HepG2 (cell line): Measurements from ENCODE around the gene CNNM1. TPM values are rescaled to one million over a fixed set of nuclear protein-coding genes. Genes with fewer than 3 reads are reported as not detected.

Experiments
- AHDC1 ChIP-seq: sonication (generic); formaldehyde crosslinking; IDR thresholded peaks from 2 replicates; pipeline ENCODE4 v1.5.1; 2020; ENCODE audit warnings: mild to moderate bottlenecking, missing genetic modification reagents, borderline replicate concordance
- ATAD3A ChIP-seq: sonication (generic); formaldehyde crosslinking; IDR thresholded peaks from 2 replicates; pipeline ENCODE4 v1.4.0; 2020; ENCODE audit warnings: missing genetic modification reagents
- DZIP1 ChIP-seq: sonication (generic); formaldehyde crosslinking; IDR thresholded peaks from 2 replicates; pipeline ENCODE4 v1.5.0; 2020; ENCODE audit warnings: mild to moderate bottlenecking, missing genetic modification reagents
- GPN1 ChIP-seq: sonication (generic); formaldehyde crosslinking; IDR thresholded peaks from 2 replicates; pipeline ENCODE4 v1.5.1; 2020; ENCODE audit warnings: missing genetic modification reagents, borderline replicate concordance
- KAT8 ChIP-seq: IDR thresholded peaks from 2 replicates; pipeline ENCODE4 v1.6.1; 2016; ENCODE audit warnings: missing genetic modification reagents, missing compliant biosample characterization
- MAFK ChIP-seq, 2 experiments: IDR thresholded peaks in 1 of 2; conservative IDR thresholded peaks in 1 of 2; 2 replicates each; pipeline ENCODE4 v1.6.1; 2011; ENCODE audit warnings: improper control_type of control experiment in 2 of 2, low read length in 2 of 2
- NCOA2 ChIP-seq: sonication (generic); formaldehyde crosslinking; IDR thresholded peaks from 2 replicates; pipeline ENCODE4 v1.8.0; 2022; ENCODE audit warnings: inconsistent platforms
- PBX3 ChIP-seq: sonication (generic); formaldehyde crosslinking; IDR thresholded peaks from 2 replicates; pipeline ENCODE4 v1.8.1; 2023; ENCODE audit warnings: missing genetic modification reagents, inconsistent platforms, borderline replicate concordance
- RELA ChIP-seq: sonication (generic); formaldehyde crosslinking; IDR thresholded peaks from 2 replicates; pipeline ENCODE4 v1.4.0; 2020; ENCODE audit warnings: missing genetic modification reagents
- RFX3 ChIP-seq: IDR thresholded peaks from 2 replicates; pipeline ENCODE4 v1.6.1; 2016; ENCODE audit warnings: missing biosample characterization, missing genetic modification reagents
- STAT5B ChIP-seq: sonication (generic); formaldehyde crosslinking; IDR thresholded peaks from 2 replicates; pipeline ENCODE4 v1.4.0; 2020; ENCODE audit warnings: missing genetic modification reagents
- TCF7 ChIP-seq: sonication (generic); IDR thresholded peaks from 2 replicates; pipeline ENCODE4 v1.6.1; 2016; ENCODE audit warnings: antibody characterized with exemption, low read depth
- ZFP62 ChIP-seq: sonication (generic); formaldehyde crosslinking; IDR thresholded peaks from 2 replicates; pipeline ENCODE4 v1.4.0; 2020; ENCODE audit warnings: missing genetic modification reagents
- ZNF280B ChIP-seq: sonication (generic); formaldehyde crosslinking; IDR thresholded peaks from 2 replicates; pipeline ENCODE4 v1.5.0; 2020; ENCODE audit warnings: missing genetic modification reagents, mild to moderate bottlenecking, borderline replicate concordance
- ZNF354B ChIP-seq: sonication (generic); formaldehyde crosslinking; IDR thresholded peaks from 2 replicates; pipeline ENCODE4 v1.8.0; 2022; ENCODE audit warnings: mild to moderate bottlenecking, missing genetic modification reagents
- ZNF773 ChIP-seq: sonication (generic); formaldehyde crosslinking; IDR thresholded peaks from 2 replicates; pipeline ENCODE4 v1.4.0; 2020; ENCODE audit warnings: missing genetic modification reagents, borderline replicate concordance
- ZNF891 ChIP-seq: sonication (generic); formaldehyde crosslinking; IDR thresholded peaks from 2 replicates; pipeline ENCODE4 v1.5.0; 2020; ENCODE audit warnings: mild to moderate bottlenecking, missing genetic modification reagents
- polyA plus RNA-seq, 8 experiments: library from polyadenylated mRNA; depleted of rRNA in 3 of 8; stranded (reverse) in 7 of 8; unstranded in 1 of 8; fragments of >200 nt; fragmentation: Illumina TruSeq in 4 of 8; extraction: Trizol in 4 of 8; gene quantifications; 2 replicates each; pipeline versions ENCODE4 v1.2.1 to v1.2.3, GENCODE V29; 2011 to 2016; ENCODE audit warnings: low read depth in 4 of 8, missing spikeins in 1 of 8, mixed read lengths in 1 of 8; ENCODE audit not compliant: insufficient read depth in 1 of 8
- total RNA-seq, 5 experiments: library from RNA; depleted of rRNA; stranded (reverse); fragments of >200 nt; fragmentation: Illumina TruSeq; extraction: Trizol; gene quantifications; 2 replicates each; pipeline ENCODE4 v1.2.3, GENCODE V29; 2016; ENCODE audit warnings: low read depth in 1 of 5
- TF ChIP-seq, protein P1 (sequence below), 2 experiments: sonication (generic) in 1 of 2; formaldehyde crosslinking in 1 of 2; IDR thresholded peaks; 2 replicates each; pipeline versions ENCODE4 v1.4.0 to v1.6.1; 2018 to 2020; ENCODE audit warnings: missing genetic modification reagents in 2 of 2, borderline replicate concordance in 1 of 2, low read depth in 1 of 2, mild to moderate bottlenecking in 1 of 2, missing biosample characterization in 1 of 2

The CNNM1 gene
- total and polyA plus RNA-seq, 2 of the 13 experiments (the other 11 are each of a cell fraction or from before 2014, with no cell fraction given) = 4.3 to 9.6 TPM

DNA sequence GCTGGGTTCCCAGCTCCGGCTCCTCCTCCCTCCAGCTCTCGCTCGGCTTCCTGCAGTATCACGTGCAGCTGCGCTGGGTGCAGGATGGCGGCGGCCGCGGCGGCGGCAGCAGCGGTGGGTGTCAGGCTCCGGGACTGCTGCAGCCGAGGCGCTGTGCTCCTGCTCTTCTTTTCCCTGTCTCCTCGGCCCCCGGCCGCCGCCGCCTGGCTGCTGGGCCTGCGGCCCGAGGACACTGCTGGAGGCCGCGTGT lies at the start of gene CNNM1 (continued):
- TF ChIP-seq AHDC1 (no peak), KAT8 (CRISPR knock-in tag) (peak; percentile 67), STAT5B (CRISPR knock-in tag) (peak; percentile 54; the same call in 1 of the 2 replicates), RELA (CRISPR knock-in tag) (no peak), RFX3 (CRISPR knock-in tag) (no peak), DZIP1 (CRISPR knock-in tag) (peak; percentile 94), ATAD3A (CRISPR knock-in tag) (no peak), TCF7 (no peak), NCOA2 (0 out of 2 replicates have a peak, but pooled peaks have one; percentile 27), ZNF280B (no peak; the same call in 1 of the 2 replicates), PBX3 (CRISPR knock-in tag) (no peak), ZFP62 (no peak), ZNF891 (peak; percentile 83; the same call in 1 of the 2 replicates), ZNF773 (CRISPR knock-in tag) (no peak), GPN1 (CRISPR knock-in tag) (no peak), MAFK (conservative IDR thresholded peaks at IDR 0.05 in 1 of 2, IDR thresholded peaks at IDR 0.05 in 1 of 2; ENCODE audit: low read length in 2 of 2) (no peak), ZNF354B (CRISPR knock-in tag) (no peak)
- TF ChIP-seq, protein P1, sequence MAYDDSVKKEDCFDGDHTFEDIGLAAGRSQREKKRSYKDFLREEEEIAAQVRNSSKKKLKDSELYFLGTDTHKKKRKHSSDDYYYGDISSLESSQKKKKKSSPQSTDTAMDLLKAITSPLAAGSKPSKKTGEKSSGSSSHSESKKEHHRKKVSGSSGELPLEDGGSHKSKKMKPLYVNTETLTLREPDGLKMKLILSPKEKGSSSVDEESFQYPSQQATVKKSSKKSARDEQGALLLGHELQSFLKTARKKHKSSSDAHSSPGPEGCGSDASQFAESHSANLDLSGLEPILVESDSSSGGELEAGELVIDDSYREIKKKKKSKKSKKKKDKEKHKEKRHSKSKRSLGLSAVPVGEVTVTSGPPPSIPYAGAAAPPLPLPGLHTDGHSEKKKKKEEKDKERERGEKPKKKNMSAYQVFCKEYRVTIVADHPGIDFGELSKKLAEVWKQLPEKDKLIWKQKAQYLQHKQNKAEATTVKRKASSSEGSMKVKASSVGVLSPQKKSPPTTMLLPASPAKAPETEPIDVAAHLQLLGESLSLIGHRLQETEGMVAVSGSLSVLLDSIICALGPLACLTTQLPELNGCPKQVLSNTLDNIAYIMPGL (CRISPR knock-in tag; IDR thresholded peaks at IDR 0.05; ENCODE audit: borderline replicate concordance in 1 of 2, low read depth in 1 of 2) = no peak; a peak in 1 of 4 replicates
